Urinary bladder (tissue), 2 donors: ENCODE results near the gene HDHD5. TPM values are rescaled to one million over a fixed set of nuclear protein-coding genes. Genes with fewer than 3 reads are reported as not detected.

ENCODE experiments used
- polyA plus RNA-seq: library from polyadenylated mRNA; stranded (reverse); fragments of 200-250 nt; gene quantifications from one replicate; pipeline ENCODE4 v1.2.3, GENCODE V29; 2013
- total RNA-seq: library from RNA; depleted of rRNA; stranded (reverse); fragments of >200 nt; gene quantifications from one replicate; pipeline ENCODE4 v1.2.3, GENCODE V29; 2014
- donor health status: healthy.

HDHD5 gene
- total and polyA plus RNA-seq, 2 donors = 13.2 to 35.7 TPM

Other genes with a start within 250 kb of the HDHD5 start
- not detected for gene GAB4, start 151.1 kb downstream of the HDHD5 start, total RNA-seq
- not detected for gene GAB4, start 151.1 kb downstream of the HDHD5 start, polyA plus RNA-seq
- 5.1 TPM for gene IL17RA, start 74.3 kb downstream of the HDHD5 start, total RNA-seq
- 9.1 TPM for gene IL17RA, start 74.3 kb downstream of the HDHD5 start, polyA plus RNA-seq
- gene TMEM121B, start 37.9 kb downstream of the HDHD5 start, total RNA-seq = 0.21 TPM
- 0.18 TPM for gene TMEM121B, start 37.9 kb downstream of the HDHD5 start, polyA plus RNA-seq
- gene ADA2, start 60.2 kb upstream of the HDHD5 start, total RNA-seq = 8.0 TPM
- 14.8 TPM for gene ADA2, start 60.2 kb upstream of the HDHD5 start, polyA plus RNA-seq
- gene CECR2, start 210.2 kb upstream of the HDHD5 start, total RNA-seq = 2.4 TPM
- gene CECR2, start 210.2 kb upstream of the HDHD5 start, polyA plus RNA-seq = 0.51 TPM